HepG2 (cell line): ENCODE measurements around the gene ACSBG1. TPM values are rescaled to one million over a fixed set of nuclear protein-coding genes. Genes with fewer than 3 reads are reported as not detected.

Experiments
- BORCS8-MEF2B ChIP-seq: sonication (generic); formaldehyde crosslinking; IDR thresholded peaks from 2 replicates; pipeline ENCODE4 v1.8.0; 2022; ENCODE audit warnings: mild to moderate bottlenecking, missing genetic modification reagents
- ETV5 ChIP-seq: IDR thresholded peaks from 2 replicates; pipeline ENCODE4 v1.6.1; 2018; ENCODE audit warnings: missing biosample characterization, missing genetic modification reagents, inconsistent platforms, borderline replicate concordance
- GTF3A ChIP-seq: sonication (generic); formaldehyde crosslinking; conservative IDR thresholded peaks from 2 replicates; pipeline ENCODE4 v1.4.0; 2020; ENCODE audit warnings: mild to moderate bottlenecking, missing genetic modification reagents
- HNRNPLL ChIP-seq: fragments of 200-400 bp; formaldehyde crosslinking; IDR thresholded peaks from 2 replicates; pipeline ENCODE4 v1.6.1; 2017; ENCODE audit warnings: mild to moderate bottlenecking, low read depth, low read length; ENCODE audit not compliant: poor library complexity, severe bottlenecking
- IRX3 ChIP-seq: sonication (generic); formaldehyde crosslinking; IDR thresholded peaks from 2 replicates; pipeline ENCODE4 v1.8.1; 2023; ENCODE audit warnings: mild to moderate bottlenecking, low read depth, missing genetic modification reagents, borderline replicate concordance
- KLF15 ChIP-seq: sonication (generic); formaldehyde crosslinking; IDR thresholded peaks from 2 replicates; pipeline ENCODE4 v1.8.1; 2023; ENCODE audit warnings: borderline replicate concordance, mild to moderate bottlenecking, inconsistent platforms, missing genetic modification reagents, mixed read lengths
- KLF9 ChIP-seq: IDR thresholded peaks from 2 replicates; pipeline ENCODE4 v1.6.1; 2016; ENCODE audit warnings: low read depth
- MAX ChIP-seq: IDR thresholded peaks from 2 replicates; pipeline ENCODE4 v1.6.1; 2012; ENCODE audit warnings: inconsistent platforms
- MED13 ChIP-seq: sonication (generic); formaldehyde crosslinking; IDR thresholded peaks from 2 replicates; pipeline ENCODE4 v1.5.0; 2020; ENCODE audit warnings: missing genetic modification reagents
- PHB2 ChIP-seq: fragments of 450-650 bp; IDR thresholded peaks from 2 replicates; pipeline ENCODE4 v1.6.1; 2018; ENCODE audit not compliant: partially characterized antibody
- PHF8 ChIP-seq: sonication (generic); formaldehyde crosslinking; IDR thresholded peaks from 2 replicates; pipeline ENCODE4 v1.5.0; 2020; ENCODE audit warnings: missing genetic modification reagents
- RARA ChIP-seq: IDR thresholded peaks from 2 replicates; pipeline ENCODE4 v1.6.1; 2016; ENCODE audit warnings: missing genetic modification reagents, missing compliant biosample characterization
- TFDP1 ChIP-seq: IDR thresholded peaks from 2 replicates; pipeline ENCODE4 v1.6.1; 2016; ENCODE audit warnings: missing compliant biosample characterization, missing genetic modification reagents, borderline replicate concordance
- U2AF2 ChIP-seq: fragments of 200-400 bp; formaldehyde crosslinking; IDR thresholded peaks from 2 replicates; pipeline ENCODE4 v1.6.1; 2017; ENCODE audit warnings: low read depth, mild to moderate bottlenecking, low read length
- USF2 ChIP-seq, 2 experiments: sonication (generic) in 1 of 2; formaldehyde crosslinking in 1 of 2; IDR thresholded peaks; 2 replicates each; pipeline versions ENCODE4 v1.5.1 to v1.6.1; 2011 to 2020; ENCODE audit warnings: borderline replicate concordance in 1 of 2, low read depth in 1 of 2, low read length in 1 of 2, mild to moderate bottlenecking in 1 of 2, missing genetic modification reagents in 1 of 2, moderate library complexity in 1 of 2
- ZNF121 ChIP-seq: sonication (generic); formaldehyde crosslinking; IDR thresholded peaks from 2 replicates; pipeline ENCODE4 v1.5.0; 2020; ENCODE audit warnings: mild to moderate bottlenecking, missing genetic modification reagents
- ZNF251 ChIP-seq: sonication (generic); formaldehyde crosslinking; IDR thresholded peaks from 2 replicates; pipeline ENCODE4 v1.9.0; 2021; ENCODE audit warnings: mild to moderate bottlenecking, missing genetic modification reagents
- ZNF253 ChIP-seq: sonication (generic); formaldehyde crosslinking; IDR thresholded peaks from 2 replicates; pipeline ENCODE4 v1.8.0; 2022; ENCODE audit warnings: mild to moderate bottlenecking, missing genetic modification reagents, borderline replicate concordance
- ZNF276 ChIP-seq: sonication (generic); formaldehyde crosslinking; IDR thresholded peaks from 2 replicates; pipeline ENCODE4 v1.4.0; 2020; ENCODE audit warnings: mild to moderate bottlenecking, low read depth, missing genetic modification reagents
- ZNF333 ChIP-seq: sonication (generic); formaldehyde crosslinking; IDR thresholded peaks from 2 replicates; pipeline ENCODE4 v1.4.0; 2020; ENCODE audit warnings: mild to moderate bottlenecking, missing genetic modification reagents, borderline replicate concordance
- ZNF446 ChIP-seq: sonication (generic); formaldehyde crosslinking; IDR thresholded peaks from 2 replicates; pipeline ENCODE4 v1.5.0; 2020; ENCODE audit warnings: mild to moderate bottlenecking, missing genetic modification reagents
- ZNF790 ChIP-seq: sonication (generic); formaldehyde crosslinking; IDR thresholded peaks from 2 replicates; pipeline ENCODE4 v1.8.0; 2022; ENCODE audit warnings: missing genetic modification reagents, mild to moderate bottlenecking, borderline replicate concordance
- polyA plus RNA-seq, 8 experiments: library from polyadenylated mRNA; depleted of rRNA in 3 of 8; stranded (reverse) in 7 of 8; unstranded in 1 of 8; fragments of >200 nt; fragmentation: Illumina TruSeq in 4 of 8; extraction: Trizol in 4 of 8; gene quantifications; 2 replicates each; pipeline versions ENCODE4 v1.2.1 to v1.2.3, GENCODE V29; 2011 to 2016; ENCODE audit warnings: low read depth in 4 of 8, missing spikeins in 1 of 8, mixed read lengths in 1 of 8; ENCODE audit not compliant: insufficient read depth in 1 of 8
- total RNA-seq, 5 experiments: library from RNA; depleted of rRNA; stranded (reverse); fragments of >200 nt; fragmentation: Illumina TruSeq; extraction: Trizol; gene quantifications; 2 replicates each; pipeline ENCODE4 v1.2.3, GENCODE V29; 2016; ENCODE audit warnings: low read depth in 1 of 5
- TF ChIP-seq, protein P1 (sequence below): sonication (generic); formaldehyde crosslinking; IDR thresholded peaks from 2 replicates; pipeline ENCODE4 v1.8.1; 2023; ENCODE audit warnings: missing genetic modification reagents, inconsistent platforms, borderline replicate concordance

Gene ACSBG1
- total and polyA plus RNA-seq, 2 of the 13 experiments (the other 11 are each of a cell fraction or from before 2014, with no cell fraction given): 0.35 to 0.81 TPM

DNA sequence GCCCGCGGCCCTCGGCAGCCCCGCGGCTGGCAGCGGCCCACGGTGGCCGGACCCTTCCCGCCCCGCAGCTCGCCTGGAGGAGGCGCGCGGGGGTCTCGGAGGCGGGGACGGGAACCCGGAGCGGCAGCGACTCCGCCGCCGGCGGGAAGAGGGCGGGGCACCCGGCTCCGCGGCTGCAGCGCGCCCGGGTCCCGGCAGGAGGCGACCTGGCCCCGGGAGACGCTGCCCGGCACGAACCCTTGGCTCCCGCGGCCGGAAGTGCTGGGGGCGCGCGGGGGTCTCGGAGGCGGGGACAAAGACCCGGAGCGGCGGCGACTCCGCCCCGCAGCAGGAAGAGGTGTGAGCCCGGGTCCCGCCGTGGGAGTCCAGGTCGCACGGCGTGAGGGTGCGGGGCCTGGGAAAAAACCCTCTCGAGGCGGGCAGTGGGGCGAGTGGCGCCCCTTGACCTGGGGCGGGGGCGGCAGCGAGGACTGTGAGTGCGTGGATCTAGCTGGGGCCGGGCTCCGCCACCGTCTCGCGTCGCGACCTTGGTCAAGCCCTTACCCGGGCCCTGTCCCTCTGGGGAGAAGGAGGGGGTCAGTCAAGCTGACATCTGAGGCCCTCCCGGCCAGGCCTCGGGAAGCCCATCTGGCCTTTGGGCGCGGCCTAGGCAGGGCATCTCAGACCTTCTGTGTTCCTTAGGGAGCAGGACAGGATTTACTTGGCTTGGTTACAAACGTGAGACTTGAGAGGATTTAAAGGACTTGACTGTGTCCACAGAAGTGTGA lies 102.9 kb downstream of the ACSBG1 start, which contains the start of gene CIB2 (continued):
- TF ChIP-seq IRX3 (no peak), ZNF251 (CRISPR knock-in tag) (no peak), PHF8 (CRISPR knock-in tag) (peak; percentile 90), MAX (0 out of 2 replicates have a peak, but pooled peaks have one; percentile 26), ZNF253 (CRISPR knock-in tag) (no peak), GTF3A (CRISPR knock-in tag) (no peak), BORCS8-MEF2B (CRISPR knock-in tag) (peak; percentile 70), ZNF446 (CRISPR knock-in tag) (peak; percentile 52; the same call in 1 of the 2 replicates), ZNF276 (CRISPR knock-in tag) (no peak), KLF15 (CRISPR knock-in tag) (0 out of 2 replicates have a peak, but pooled peaks have one; percentile 53), ZNF790 (CRISPR knock-in tag) (peak; percentile 49; the same call in 1 of the 2 replicates), USF2 (IDR thresholded peaks at IDR 0.05; ENCODE audit: low read depth, low read length) (no peak), USF2 (CRISPR knock-in tag; IDR thresholded peaks at IDR 0.05; ENCODE audit: borderline replicate concordance) (no peak), ZNF333 (CRISPR knock-in tag) (no peak), RARA (CRISPR knock-in tag) (peak; percentile 30; the same call in 1 of the 2 replicates), PHB2 (no peak), U2AF2 (no peak), TFDP1 (CRISPR knock-in tag) (peak; percentile 58; the same call in 1 of the 2 replicates), HNRNPLL (peak; percentile 18), ZNF121 (no peak; the same call in 1 of the 2 replicates), ETV5 (CRISPR knock-in tag) (peak; percentile 93), MED13 (CRISPR knock-in tag) (peak; percentile 33; the same call in 1 of the 2 replicates), KLF9 (CRISPR knock-in tag) (no peak)
- TF ChIP-seq, protein P1, sequence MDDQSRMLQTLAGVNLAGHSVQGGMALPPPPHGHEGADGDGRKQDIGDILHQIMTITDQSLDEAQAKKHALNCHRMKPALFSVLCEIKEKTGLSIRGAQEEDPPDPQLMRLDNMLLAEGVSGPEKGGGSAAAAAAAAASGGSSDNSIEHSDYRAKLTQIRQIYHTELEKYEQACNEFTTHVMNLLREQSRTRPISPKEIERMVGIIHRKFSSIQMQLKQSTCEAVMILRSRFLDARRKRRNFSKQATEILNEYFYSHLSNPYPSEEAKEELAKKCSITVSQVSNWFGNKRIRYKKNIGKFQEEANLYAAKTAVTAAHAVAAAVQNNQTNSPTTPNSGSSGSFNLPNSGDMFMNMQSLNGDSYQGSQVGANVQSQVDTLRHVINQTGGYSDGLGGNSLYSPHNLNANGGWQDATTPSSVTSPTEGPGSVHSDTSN (CRISPR knock-in tag): no peak
